ENCODE data around the gene ARID1B. TPM values are rescaled to one million over a fixed set of nuclear protein-coding genes. Genes with fewer than 3 reads are reported as not detected.

Gene ARID1B
- total and polyA plus RNA-seq, 10 donors, result 17.7 to 223 (median 141) TPM

DNA sequence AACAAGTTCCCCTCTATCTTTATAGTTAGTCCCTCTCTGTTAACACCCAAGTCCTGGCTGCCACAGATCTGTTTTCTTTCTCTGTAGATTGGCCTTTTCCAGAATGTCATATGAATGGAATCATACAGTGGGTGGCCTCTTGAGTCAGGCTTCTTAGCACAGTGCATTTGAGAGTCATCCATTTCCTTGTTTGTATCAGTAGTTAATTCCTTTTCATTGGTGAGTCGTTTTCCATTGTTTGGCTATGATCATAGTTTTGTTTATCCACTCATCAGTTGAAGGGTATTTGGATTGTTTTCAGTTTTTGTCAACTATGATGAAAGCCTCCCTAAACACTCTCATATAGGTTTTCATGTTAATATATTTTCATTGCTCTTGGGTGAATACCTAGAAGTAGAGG is 248.3 kb downstream of the ARID1B start:
- Histone ChIP-seq H3K4me1 (peaks cover 19 to 47% (median 27%) of the 10 kb centered on the region in 6 donors), H3K36me3 (no peaks in the 10 kb centered on the region), H3K4me3 (no peak overlapping the region), H3K9me3 (no peaks in the 10 kb centered on the region), H3K27ac (no peak overlapping the region), H3K27me3 (replicated peaks in 1 of 7) (no peaks in the 10 kb centered on the region)
- 81 to 100% (median 94%) methylated on average over 1 of the region's 1 CpG for WGBS, 5 donors
- intact Hi-C loops (cut with DNase I; ENCODE audit: low total_unique reads), result no loop called here
- TF ChIP-seq, protein P1, sequence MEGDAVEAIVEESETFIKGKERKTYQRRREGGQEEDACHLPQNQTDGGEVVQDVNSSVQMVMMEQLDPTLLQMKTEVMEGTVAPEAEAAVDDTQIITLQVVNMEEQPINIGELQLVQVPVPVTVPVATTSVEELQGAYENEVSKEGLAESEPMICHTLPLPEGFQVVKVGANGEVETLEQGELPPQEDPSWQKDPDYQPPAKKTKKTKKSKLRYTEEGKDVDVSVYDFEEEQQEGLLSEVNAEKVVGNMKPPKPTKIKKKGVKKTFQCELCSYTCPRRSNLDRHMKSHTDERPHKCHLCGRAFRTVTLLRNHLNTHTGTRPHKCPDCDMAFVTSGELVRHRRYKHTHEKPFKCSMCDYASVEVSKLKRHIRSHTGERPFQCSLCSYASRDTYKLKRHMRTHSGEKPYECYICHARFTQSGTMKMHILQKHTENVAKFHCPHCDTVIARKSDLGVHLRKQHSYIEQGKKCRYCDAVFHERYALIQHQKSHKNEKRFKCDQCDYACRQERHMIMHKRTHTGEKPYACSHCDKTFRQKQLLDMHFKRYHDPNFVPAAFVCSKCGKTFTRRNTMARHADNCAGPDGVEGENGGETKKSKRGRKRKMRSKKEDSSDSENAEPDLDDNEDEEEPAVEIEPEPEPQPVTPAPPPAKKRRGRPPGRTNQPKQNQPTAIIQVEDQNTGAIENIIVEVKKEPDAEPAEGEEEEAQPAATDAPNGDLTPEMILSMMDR (IDR thresholded peaks at IDR 0.05 in 8 of 11, conservative IDR thresholded peaks at IDR 0.05 in 3 of 11), result no peak
- TF ChIP-seq POLR2AphosphoS5 (IDR thresholded peaks at IDR 0.05), result no peak
- no peak for TF ChIP-seq POLR2A (IDR thresholded peaks at IDR 0.05)
- DNase-seq, result no peak

- intact Hi-C loops (cut with DNase I; ENCODE audit: low total_unique reads), result loop anchor here (10.0 kb wide), 2 partner anchors 155 to 245 kb away; no protein-coding TSS in a partner anchor
- no peaks in the 10 kb centered on the region for H3K27me3 ChIP-seq (replicated peaks in 1 of 7)
- no peaks in the 10 kb centered on the region for H3K9me3 ChIP-seq
- H3K4me3 ChIP-seq, result no peak overlapping the region
- H3K36me3 ChIP-seq, result no peaks in the 10 kb centered on the region
- no peak overlapping the region for H3K27ac ChIP-seq
- WGBS, 5 donors, result 87 to 96% (median 93%) methylated on average over 4 of the region's 4 CpGs
- no peak for DNase-seq
- no peak for TF ChIP-seq POLR2AphosphoS5 (IDR thresholded peaks at IDR 0.05)
- TF ChIP-seq POLR2A (IDR thresholded peaks at IDR 0.05), result no peak
- TF ChIP-seq, protein P1 (IDR thresholded peaks at IDR 0.05 in 8 of 11, conservative IDR thresholded peaks at IDR 0.05 in 3 of 11), result no peak
- peaks cover 9 to 49% (median 26%) of the 10 kb centered on the region in 6 donors for H3K4me1 ChIP-seq
These were observed 253.0 kb downstream of the ARID1B start for GRCh38 chr6:157029980-157030690.

GRCh38 chr6:157030755-157031154 is 253.6 kb downstream of the ARID1B start:
- WGBS, 5 donors, result 82 to 90% (median 88%) methylated on average over 10 of the region's 10 CpGs
- no peak overlapping the region for H3K27ac ChIP-seq

DNA sequence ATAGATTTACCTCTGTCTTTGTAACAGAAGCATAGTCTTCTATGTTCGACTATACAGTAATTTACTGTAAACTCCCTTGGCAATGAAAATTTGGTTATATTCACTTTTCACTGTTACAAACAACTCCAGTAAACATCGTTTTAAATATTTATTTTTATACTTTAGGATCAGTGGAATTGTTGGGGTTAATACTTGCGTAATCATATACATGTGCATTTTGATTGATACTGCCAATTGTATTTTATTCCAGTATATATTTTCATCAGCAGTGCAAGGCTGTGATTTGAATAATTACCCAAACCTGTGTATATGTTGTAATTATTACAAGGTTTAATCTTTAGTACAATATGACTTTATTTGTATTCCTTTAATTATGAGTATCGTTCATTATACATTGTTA is 255.7 kb downstream of the ARID1B start:
- peak overlapping the region in 5 of 8 donors; percentile 72 to 79 (median 77) for H3K27ac ChIP-seq
- no peaks in the 10 kb centered on the region for H3K27me3 ChIP-seq (replicated peaks in 1 of 7)
- intact Hi-C loops (cut with DNase I; ENCODE audit: low total_unique reads), result loop anchor here (10.0 kb wide), 2 partner anchors 152 to 242 kb away; no protein-coding TSS in a partner anchor
- H3K4me1 ChIP-seq, result peaks cover 9 to 70% (median 33%) of the 10 kb centered on the region in 6 donors
- TF ChIP-seq POLR2A (IDR thresholded peaks at IDR 0.05) (no peak), POLR2AphosphoS5 (IDR thresholded peaks at IDR 0.05) (no peak)
- TF ChIP-seq, protein P1 (IDR thresholded peaks at IDR 0.05 in 8 of 11, conservative IDR thresholded peaks at IDR 0.05 in 3 of 11), result no peak
- no peaks in the 10 kb centered on the region for H3K9me3 ChIP-seq
- peak overlapping the region in 7 of 8 donors; percentile 16 to 66 (median 36) for H3K4me3 ChIP-seq
- DNase-seq, result no peak
- WGBS, 5 donors, result 54 to 64% (median 56%) methylated on average over 4 of the region's 4 CpGs
- H3K36me3 ChIP-seq, result no peaks in the 10 kb centered on the region

More at GRCh38 chr6:157030755-157031154, 253.6 kb downstream of the ARID1B start:
- Histone ChIP-seq H3K4me3 (no peak overlapping the region), H3K9me3 (no peaks in the 10 kb centered on the region), H3K36me3 (no peaks in the 10 kb centered on the region), H3K27me3 (replicated peaks in 1 of 7) (no peaks in the 10 kb centered on the region), H3K4me1 (peaks cover 9 to 55% (median 31%) of the 10 kb centered on the region in 6 donors)
- intact Hi-C loops (cut with DNase I; ENCODE audit: low total_unique reads), result loop anchor here (10.0 kb wide), 2 partner anchors 154 to 244 kb away; no protein-coding TSS in a partner anchor
- TF ChIP-seq POLR2AphosphoS5 (IDR thresholded peaks at IDR 0.05) (no peak), POLR2A (IDR thresholded peaks at IDR 0.05) (no peak)
- TF ChIP-seq, protein P1 (IDR thresholded peaks at IDR 0.05 in 8 of 11, conservative IDR thresholded peaks at IDR 0.05 in 3 of 11), result no peak
- DNase-seq, result no peak
